Measurements from ENCODE around the gene FOXO3.
"Not testable (repeated sequence)": the region's sequence is repeated elsewhere in the genome, so short reads cannot be mapped to it uniquely, and the experiment has no call there.

The FOXO3 gene

GRCh38 chr6:108549741-108550140, 11.0 kb upstream of the FOXO3 start:
- in situ Hi-C loops (cut with HindIII; ENCODE audit: low pct_ligation_motif_present, low pct_unique_long_range_greater_than_20kb, low sequenced_read_pairs): no loop called here
- DNase-seq: no peak

GRCh38 chr6:108550256-108550655, 10.5 kb upstream of the FOXO3 start:
- DNase-seq: no peak

GRCh38 chr6:108555399-108556052, 5.2 kb upstream of the FOXO3 start:
- no peak for DNase-seq
- in situ Hi-C loops (cut with HindIII; ENCODE audit: low pct_ligation_motif_present, low pct_unique_long_range_greater_than_20kb, low sequenced_read_pairs): no loop called here

More at GRCh38 chr6:108550256-108550655, 10.5 kb upstream of the FOXO3 start:
- in situ Hi-C loops (cut with HindIII; ENCODE audit: low pct_ligation_motif_present, low pct_unique_long_range_greater_than_20kb, low sequenced_read_pairs): no loop called here

- in situ Hi-C loops (cut with HindIII; ENCODE audit: low pct_ligation_motif_present, low pct_unique_long_range_greater_than_20kb, low sequenced_read_pairs): no loop called here
- no peak for DNase-seq
These were observed 4.5 kb upstream of the FOXO3 start for GRCh38 chr6:108556250-108556649.

GRCh38 chr6:108556866-108557493, 3.7 kb upstream of the FOXO3 start:
- DNase-seq: no peak
- in situ Hi-C loops (cut with HindIII; ENCODE audit: low pct_ligation_motif_present, low pct_unique_long_range_greater_than_20kb, low sequenced_read_pairs): no loop called here

GRCh38 chr6:108557494-108558371, 3.0 kb upstream of the FOXO3 start:
- peak; percentile 67 for DNase-seq

GRCh38 chr6:108558372-108559096, 2.2 kb upstream of the FOXO3 start:
- DNase-seq: peak; percentile 97

More at GRCh38 chr6:108557494-108558371, 3.0 kb upstream of the FOXO3 start:
- in situ Hi-C loops (cut with HindIII; ENCODE audit: low pct_ligation_motif_present, low pct_unique_long_range_greater_than_20kb, low sequenced_read_pairs): no loop called here

GRCh38 chr6:108559097-108559883, 1.4 kb upstream of the FOXO3 start:
- peak; percentile 74 for DNase-seq
- in situ Hi-C loops (cut with HindIII; ENCODE audit: low pct_ligation_motif_present, low pct_unique_long_range_greater_than_20kb, low sequenced_read_pairs): no loop called here

More at GRCh38 chr6:108558372-108559096, 2.2 kb upstream of the FOXO3 start:
- in situ Hi-C loops (cut with HindIII; ENCODE audit: low pct_ligation_motif_present, low pct_unique_long_range_greater_than_20kb, low sequenced_read_pairs): no loop called here

- in situ Hi-C loops (cut with HindIII; ENCODE audit: low pct_ligation_motif_present, low pct_unique_long_range_greater_than_20kb, low sequenced_read_pairs): no loop called here
- DNase-seq: peak; percentile 75
These were observed 744 bp upstream of the FOXO3 start for GRCh38 chr6:108559884-108560462.

- in situ Hi-C loops (cut with HindIII; ENCODE audit: low pct_ligation_motif_present, low pct_unique_long_range_greater_than_20kb, low sequenced_read_pairs); DNase-seq: not testable (repeated sequence)
These were observed 561 bp downstream of the FOXO3 start for GRCh38 chr6:108561309-108561647.

GRCh38 chr6:108561742-108562502, 1.2 kb downstream of the FOXO3 start:
- DNase-seq: no peak
- in situ Hi-C loops (cut with HindIII; ENCODE audit: low pct_ligation_motif_present, low pct_unique_long_range_greater_than_20kb, low sequenced_read_pairs): no loop called here

- DNase-seq: peak; percentile 86
These were observed 1.8 kb downstream of the FOXO3 start for GRCh38 chr6:108562503-108562993.

GRCh38 chr6:108563292-108563691, 2.6 kb downstream of the FOXO3 start:
- DNase-seq: no peak
- in situ Hi-C loops (cut with HindIII; ENCODE audit: low pct_ligation_motif_present, low pct_unique_long_range_greater_than_20kb, low sequenced_read_pairs): no loop called here

More at GRCh38 chr6:108562503-108562993, 1.8 kb downstream of the FOXO3 start:
- in situ Hi-C loops (cut with HindIII; ENCODE audit: low pct_ligation_motif_present, low pct_unique_long_range_greater_than_20kb, low sequenced_read_pairs): no loop called here

GRCh38 chr6:108564178-108564577, 3.5 kb downstream of the FOXO3 start:
- in situ Hi-C loops (cut with HindIII; ENCODE audit: low pct_ligation_motif_present, low pct_unique_long_range_greater_than_20kb, low sequenced_read_pairs): no loop called here
- DNase-seq: peak; percentile 79

GRCh38 chr6:108565091-108565766, 4.5 kb downstream of the FOXO3 start:
- no peak for DNase-seq
- in situ Hi-C loops (cut with HindIII; ENCODE audit: low pct_ligation_motif_present, low pct_unique_long_range_greater_than_20kb, low sequenced_read_pairs): no loop called here

GRCh38 chr6:108565893-108566292, 5.2 kb downstream of the FOXO3 start:
- in situ Hi-C loops (cut with HindIII; ENCODE audit: low pct_ligation_motif_present, low pct_unique_long_range_greater_than_20kb, low sequenced_read_pairs): no loop called here

More at GRCh38 chr6:108565893-108566292, 5.2 kb downstream of the FOXO3 start:
- no peak for DNase-seq
